GM18498 (cell line): ENCODE measurements around the gene ITPK1.
"Not testable (repeated sequence)": the region's sequence is repeated elsewhere in the genome, so short reads cannot be mapped to it uniquely, and the experiment has no call there.

Source experiments
- ATAC-seq: cut with Tn5 transposase; IDR thresholded peaks from one replicate; pipeline ENCODE4 v1.9.1; 2021; ENCODE audit warnings: mild to moderate bottlenecking, moderate library complexity; ENCODE audit not compliant: unreplicated experiment

The ITPK1 gene

DNA sequence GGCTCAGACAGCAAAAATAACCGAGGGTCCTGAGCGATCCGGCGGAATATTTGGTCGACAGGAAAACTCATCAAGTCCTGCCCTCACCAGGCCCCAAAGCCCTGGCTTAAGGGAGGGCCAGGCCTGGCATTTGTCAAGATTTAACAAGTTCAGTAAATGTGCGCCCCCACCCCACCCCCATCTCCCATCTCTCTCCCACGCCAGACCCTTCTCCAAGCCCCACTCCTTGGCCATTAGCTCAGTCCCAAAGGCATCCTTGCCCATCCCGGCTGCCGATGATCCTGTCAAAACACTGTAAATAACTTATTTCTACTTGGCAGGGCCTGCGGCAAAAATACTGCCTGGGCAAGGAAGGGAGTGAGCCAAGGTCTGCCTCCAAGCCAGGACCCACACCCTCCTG, 52.8 kb downstream of the ITPK1 start:
- ATAC-seq: no peak

DNA sequence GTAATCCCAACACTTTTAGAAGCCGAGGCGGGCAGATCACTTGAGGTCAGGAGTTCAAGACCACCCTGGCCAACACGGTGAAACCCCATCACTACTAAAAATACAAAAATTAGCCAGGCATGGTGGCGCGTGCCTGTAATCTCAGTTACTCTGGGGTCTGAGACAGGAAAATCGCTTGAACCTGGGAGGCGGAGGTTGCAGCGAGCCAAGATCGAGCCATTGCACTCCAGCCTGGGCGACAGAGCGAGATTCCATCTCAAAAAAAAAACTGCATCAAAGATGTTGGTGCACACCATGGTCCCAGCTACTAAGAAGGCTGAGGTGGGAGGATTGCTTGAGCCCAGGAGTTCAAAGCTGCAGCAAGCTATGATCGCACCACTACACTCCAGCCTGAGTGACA, 53.7 kb downstream of the ITPK1 start:
- not testable (repeated sequence) for ATAC-seq

DNA sequence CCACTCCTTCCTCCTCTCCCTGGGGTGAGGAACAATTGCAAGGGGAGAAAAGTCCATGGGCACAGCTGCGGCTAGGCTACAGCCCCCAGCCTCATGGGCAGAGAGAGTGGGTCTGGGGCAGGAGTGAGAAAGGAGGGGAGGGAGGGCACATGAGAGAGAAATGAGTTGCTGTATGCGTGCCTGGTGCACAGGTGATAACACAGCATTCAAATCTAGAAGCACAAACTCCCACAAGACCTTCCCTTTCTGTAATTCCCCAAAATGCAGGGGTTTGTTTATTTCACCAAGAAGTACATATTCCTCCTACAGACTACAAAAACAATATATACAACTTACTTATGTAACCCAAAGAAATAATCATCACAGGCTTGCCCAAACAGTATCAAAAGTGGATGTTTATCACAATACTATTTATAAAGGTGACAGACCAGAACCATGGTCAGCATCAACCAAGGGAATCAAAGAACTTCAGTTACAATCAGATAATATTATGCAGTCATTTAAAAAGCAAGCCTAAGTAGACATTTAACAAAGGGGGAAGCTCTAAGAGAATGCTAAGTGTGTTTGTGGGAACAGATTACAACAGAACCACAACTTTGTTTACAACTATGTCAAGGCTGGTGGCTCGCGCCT, 54.2 kb downstream of the ITPK1 start:
- no peak for ATAC-seq

DNA sequence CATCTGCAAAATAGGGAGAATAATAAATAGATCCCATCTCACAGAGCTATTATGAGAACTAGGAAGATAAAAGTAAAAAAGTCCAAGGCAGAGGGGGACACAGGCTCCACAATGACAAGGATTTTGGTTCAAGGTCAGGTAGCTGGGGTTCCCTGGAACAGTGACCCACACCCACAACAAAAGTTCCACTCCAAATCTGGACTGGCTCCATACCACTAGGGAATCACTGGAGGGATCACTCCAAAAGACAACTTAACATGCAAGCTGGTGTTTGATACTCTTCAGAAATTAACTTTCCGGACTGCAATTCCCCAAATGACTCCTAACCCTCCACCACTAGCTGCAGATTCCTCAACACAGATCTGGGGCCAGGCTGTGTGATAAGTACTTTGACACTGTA, 54.9 kb downstream of the ITPK1 start:
- no peak for ATAC-seq

DNA sequence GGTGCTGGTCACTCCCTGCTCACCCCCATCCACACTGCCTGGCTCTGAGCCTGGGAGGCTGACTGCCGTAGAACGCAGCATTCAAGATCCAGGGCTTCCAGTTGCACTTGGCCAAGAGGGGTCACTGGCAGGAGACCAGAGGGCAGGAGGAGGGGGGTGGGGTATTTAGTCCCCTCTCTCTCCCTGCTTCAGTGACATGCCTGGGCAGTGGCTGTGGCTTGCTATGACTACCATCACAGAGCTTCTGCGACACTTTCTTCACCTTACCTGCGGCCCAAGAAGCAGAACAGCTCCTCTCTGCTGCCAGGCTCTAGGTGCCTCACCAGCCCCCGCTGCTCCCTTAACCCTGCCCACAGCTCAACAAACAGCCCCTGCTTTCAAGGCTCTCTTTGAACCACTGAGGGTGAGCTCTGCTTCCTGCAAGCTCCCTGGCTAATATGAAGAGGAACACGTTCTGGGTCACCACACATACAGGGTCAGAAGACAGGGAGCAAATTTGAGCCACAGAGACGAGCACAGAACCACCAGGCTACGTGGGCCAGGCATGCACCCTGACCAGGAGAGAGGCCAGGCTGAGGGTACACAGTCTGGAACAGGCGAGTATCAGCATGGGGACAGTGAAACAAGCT, 55.7 kb downstream of the ITPK1 start:
- ATAC-seq: no peak

DNA sequence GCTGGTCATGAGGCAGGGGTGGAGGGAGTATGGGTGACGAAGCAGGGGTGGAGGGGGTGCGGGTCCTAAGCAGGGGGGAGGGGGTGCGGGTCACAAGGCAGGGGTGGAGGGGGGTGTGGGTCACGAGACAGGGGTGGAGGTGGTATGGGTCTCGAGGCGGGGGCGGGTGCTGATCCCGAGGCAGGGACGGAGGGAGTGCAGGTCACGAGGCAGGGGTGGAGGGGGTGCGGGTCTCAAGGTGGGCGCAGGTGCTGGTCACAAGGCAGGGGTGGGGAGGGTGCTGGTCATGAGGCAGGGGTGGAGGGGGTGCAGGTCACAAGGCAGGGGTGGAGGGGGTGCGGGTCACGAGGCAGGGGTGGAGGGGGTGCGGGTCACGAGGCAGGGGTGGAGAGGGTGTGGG, 56.5 kb downstream of the ITPK1 start:
- no peak for ATAC-seq

DNA sequence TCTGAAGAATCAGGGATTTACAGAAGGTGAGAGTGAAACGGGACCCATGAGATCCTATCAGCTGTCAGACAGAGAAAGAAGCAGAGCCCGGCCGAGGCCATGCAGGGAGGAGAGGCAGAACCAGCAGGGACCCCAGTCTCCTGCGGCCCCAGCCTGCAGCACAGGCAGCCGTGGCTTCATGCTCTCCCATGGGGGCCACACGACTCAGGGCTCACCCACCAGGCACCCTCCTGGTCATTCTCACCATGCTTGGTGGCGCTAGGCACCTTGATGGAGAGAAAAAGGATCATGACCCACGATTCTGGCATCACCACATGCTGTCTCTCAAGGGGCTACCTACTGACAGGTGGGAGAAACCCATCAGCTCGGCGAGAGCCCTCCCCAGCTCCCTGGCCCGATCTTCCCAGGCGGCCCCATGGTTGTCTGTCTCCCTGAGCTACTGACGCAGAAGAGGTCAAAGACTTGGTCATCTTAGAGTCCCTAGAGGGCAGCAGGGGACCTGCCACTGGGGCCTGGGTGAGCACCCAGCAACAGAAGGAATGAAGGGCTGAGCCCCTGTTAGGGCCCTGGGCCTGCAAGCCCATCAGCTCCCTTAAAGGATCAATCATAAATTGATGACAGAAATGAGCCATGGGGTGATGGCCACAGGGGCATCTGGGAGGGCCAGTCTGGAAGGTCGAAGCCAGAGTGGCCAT, 58.0 kb downstream of the ITPK1 start:
- no peak for ATAC-seq

DNA sequence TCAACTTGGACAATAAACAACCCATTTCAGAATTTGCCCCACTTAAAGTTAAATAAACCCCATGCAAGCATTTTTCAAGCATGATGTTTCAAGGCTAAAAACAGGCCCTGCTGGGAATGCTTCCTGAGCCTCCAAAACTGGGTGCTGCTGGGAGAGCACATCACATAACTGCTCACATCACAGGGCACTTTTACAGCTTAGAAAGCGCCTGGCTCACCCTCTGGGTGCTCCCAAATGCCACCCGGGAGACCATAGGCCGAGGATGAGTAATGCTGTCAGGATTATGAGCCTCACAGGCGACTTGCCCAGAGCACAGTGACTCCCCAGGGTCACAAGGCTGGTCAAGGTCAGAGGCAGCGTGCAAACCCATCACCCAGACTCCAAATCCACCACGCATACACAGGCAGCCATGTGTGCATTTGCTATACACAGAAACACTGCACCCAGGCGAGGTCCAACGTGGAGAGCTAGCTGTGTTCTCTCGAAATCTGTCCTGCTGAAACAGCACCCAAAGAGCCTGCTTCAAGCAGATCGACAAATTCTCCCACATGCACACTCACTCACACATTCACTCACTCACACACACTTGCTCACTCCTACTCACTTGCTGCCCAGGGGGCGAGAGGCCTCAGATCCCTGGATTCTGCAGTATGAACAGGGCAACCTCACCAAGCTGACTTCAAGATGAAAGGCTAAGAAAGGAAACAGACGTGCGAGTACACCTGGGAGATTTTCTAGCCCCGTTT, 58.7 kb downstream of the ITPK1 start:
- ATAC-seq: no peak

DNA sequence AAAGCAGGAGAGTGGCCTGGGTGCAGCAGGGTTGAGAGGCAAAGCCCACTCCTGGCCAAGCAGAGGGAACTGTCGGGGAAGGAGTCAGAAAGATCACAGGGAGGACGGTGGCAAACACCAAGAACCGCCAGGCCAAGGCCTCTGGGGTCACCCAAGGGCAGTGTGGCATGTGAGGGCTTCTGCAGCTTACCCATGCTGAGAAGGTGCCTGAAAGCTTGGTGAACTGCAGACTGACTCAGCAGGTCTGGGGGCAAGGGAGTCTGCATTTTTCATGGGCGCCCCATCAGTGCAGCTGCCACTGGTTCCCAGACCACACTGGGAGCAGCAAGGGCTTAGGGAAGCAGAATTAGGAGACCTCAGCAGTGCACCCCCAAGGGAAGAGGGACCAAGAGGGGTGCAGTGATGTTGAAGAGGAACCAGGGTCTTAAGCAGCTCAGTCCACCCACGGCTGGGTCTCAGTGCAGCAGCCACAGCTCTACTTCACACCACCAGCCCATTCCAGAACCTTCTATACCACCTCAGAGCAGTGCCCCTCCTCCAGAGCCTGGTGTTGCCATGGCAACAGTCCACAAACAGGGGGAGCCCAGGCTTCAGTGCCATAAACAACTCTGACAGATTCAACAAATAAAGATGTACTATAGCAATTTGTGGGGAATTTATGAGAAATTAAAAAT, 59.4 kb downstream of the ITPK1 start:
- ATAC-seq: no peak

DNA sequence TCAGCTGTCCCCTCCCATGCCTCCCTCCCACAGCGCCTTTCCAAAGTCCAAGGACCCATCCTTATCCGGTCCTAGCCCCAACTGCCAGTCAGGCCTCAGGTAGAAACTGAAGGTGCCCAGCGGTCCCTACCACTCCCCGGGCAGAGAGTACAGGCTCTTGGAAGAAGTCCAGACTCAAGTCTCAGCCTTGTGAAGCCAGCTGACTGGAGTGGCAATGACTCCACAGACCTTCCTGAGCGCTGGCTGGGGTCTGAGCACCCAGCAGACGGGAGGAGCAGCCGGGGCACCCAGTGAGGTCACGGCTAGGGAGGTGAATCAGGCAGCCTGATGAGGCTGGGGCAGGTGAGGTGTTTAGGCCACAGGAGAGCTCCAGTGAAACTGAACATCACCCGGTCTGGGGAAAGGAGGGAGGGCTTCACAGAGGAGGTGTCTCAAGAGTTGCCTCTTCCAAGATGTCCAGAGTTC, 60.0 kb downstream of the ITPK1 start:
- no peak for ATAC-seq

DNA sequence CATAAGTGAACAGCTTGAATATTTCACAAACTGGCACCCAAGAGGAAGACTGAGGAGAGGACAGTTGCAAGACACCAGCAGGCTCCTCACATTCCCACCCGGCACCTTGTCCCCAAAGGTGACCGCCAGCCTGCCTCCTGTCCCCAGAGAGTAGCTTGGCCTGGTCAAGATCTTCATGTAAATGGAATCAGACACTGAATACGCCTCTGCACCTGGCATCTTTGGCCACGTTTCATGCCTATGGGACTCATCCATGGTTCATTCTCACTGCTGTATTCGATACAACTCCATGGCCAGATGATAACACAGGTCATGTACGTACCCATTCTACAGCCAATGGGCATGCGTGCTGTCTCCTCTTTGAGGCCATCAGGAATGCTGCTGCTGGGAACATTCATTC, 60.8 kb downstream of the ITPK1 start:
- no peak for ATAC-seq

DNA sequence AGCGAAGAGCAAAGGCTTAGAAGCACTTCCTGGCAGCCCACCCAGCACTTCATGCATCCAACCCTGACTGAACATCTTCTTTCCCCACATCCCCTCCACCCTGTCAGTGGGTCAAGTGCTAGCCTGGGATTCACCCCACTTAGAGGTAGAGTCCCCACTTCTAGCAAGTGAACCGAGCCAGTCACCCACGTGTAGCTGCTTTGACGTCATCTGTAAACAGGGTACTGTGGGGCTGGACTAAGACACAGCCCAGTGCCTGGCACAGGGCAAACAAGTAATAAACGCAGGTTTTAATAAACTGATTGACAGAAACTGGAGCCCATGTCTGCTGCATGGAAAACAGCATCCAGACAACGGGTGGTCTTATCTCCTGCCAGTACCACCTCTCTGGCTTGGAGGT, 61.7 kb downstream of the ITPK1 start:
- no peak for ATAC-seq

DNA sequence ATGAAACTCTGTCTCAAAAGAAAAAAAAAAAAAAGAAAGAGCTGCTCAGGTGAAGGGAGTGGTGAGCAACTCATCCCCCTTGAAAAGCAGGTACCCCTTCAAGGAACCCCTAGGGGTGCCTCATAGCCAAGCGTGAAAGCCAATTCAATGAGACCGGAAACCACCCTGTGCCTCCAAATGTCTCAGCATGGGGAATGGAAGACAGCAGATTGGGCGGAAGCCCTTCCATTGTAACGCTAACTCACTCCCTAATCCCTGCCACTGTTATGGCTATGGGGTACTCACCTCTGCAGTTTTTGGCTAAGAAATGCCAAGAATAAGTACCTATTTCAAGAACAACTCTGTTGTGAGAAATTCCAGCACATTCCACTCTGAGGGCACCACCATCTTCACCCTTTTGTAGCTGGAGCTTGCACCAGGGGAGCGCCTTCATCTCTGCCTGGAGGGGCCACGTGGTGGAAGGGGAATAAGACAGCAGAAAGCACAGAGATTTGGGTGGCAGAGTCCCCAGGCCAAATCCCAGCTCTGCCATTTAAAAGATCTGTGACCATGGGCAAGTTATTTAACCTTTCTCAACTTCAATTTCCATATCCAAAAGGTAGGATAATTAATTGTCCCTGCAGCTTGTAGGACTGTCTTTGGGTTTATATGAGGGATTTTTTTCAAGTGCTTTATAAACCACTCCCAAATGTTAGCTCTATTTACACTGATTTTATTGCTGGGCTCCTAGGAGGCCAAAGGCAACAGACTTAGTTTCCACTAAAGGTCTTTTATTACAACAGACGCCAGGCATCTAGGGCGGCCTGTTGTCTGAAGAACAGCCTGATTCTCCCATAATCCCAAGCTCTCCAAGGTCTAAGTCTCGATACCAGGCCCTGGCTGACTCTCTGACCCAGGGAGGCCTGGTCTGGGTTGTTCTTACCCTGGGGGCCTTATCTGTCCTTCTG, 63.9 kb downstream of the ITPK1 start:
- no peak for ATAC-seq

DNA sequence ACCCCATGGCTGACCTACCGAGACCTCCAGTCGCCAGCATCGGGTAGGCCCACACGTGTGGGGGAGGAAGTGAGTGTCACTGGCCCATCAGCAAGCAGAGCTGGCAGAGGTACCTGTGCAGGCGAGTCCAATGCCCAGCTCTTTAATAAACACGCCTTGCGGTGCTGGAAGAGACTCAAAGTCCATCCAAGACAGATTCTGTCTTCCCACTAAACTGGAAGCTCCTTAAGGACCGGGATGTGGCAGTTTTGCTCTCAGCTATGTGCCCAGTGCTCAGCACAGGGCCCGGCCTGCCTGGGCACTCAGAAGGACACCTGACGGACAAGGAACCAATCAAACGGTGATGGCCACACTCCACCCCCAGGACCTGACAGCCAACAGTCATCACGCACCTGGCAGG, 65.0 kb downstream of the ITPK1 start:
- no peak for ATAC-seq

DNA sequence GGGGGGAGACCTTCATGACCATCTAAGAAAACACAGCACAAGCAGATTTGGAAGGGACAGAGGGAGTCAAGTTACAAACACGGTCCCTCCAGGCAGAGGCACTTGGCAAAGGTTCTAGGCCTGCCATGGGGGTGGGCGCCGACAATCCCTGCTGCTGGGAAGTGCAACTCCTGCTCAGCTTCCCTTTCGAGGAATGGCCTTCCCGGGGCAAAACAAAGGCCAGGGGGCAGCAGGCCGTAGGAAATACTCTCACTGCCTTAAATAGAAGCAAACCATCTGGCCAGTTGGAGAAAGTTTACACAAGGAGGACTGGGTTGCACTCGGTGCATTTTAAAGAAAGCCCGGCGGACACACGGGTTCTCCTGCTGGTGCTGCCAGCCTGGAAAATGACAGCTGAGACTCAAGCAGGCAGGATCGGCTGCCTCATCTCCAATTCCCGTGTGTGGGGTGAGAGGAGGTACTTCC, 65.8 kb downstream of the ITPK1 start:
- ATAC-seq: no peak

DNA sequence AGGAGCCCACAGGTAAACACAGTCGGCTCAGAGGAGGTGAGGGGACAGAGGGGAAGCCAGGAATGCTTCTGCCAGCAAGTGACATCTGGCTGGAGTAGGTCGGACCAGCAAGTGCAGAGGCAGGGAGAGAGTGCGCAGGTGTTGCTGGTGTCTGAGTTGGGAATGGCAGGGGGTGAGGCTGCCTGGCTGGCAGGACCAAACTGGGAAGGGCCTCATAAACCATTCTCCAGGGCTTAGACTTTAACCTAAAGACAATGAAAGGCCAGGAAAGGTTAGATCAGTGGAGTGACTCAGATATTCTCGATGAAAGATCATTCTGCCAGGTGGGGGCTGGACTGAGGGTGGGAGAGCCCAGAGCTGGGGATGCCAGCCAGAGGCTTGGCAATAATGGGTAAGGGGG, 66.4 kb downstream of the ITPK1 start:
- no peak for ATAC-seq

DNA sequence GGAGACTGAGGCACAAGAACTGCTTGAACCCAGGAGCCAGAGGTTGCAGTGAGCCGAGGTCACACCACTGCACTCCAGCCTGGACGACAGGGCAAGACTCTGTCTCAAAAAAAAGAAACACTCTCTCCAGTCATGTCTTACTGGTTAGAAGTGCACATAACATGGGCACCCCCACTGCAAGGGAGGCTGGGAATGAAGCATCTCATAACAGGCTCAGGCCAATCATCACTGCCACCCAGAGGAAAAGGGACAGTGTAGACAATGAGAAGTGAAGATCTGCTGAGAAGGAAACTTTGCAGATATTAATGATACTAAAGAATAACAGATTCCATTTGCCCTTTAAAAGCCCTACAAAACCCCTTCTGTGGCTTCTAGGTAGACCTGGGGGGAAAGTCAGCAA, 66.9 kb downstream of the ITPK1 start:
- ATAC-seq: no peak

DNA sequence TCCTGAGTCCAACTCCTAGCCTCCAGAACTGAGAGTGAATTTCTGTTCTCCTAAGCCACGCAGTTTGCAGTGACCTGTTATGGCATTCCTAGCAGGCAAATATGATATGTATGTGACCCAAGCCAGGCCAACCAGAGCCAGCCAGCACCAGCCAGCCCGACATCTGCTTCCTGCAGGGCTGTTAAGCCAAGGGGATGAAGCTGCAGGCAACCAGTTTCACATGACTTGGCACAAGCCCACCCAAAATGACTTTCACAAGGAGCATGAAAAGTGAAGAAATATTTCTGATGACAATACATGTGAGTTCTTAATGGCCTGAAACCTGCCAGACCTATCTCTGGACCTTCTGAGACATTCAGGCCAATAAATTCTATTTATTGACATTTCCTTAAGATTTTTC, 68.1 kb downstream of the ITPK1 start:
- no peak for ATAC-seq

DNA sequence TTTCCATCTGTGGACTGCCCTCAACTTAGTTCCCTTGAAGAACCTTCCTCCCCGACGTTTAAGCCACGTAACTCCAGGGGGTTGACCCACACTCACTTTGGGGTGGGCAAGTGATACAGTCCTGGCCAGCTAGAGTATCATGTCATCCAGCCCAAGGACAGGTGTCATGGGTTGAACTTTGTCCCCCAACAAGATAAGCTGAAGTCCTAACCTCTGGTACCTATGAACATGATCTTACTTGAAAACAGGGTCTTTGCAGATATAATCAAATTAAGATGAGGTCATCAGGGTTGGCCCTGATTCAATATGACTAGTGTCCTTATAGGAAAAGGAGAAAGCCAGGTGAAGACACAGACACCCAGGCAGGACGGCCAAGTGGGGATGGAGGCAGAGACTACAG, 68.6 kb downstream of the ITPK1 start:
- no peak for ATAC-seq

DNA sequence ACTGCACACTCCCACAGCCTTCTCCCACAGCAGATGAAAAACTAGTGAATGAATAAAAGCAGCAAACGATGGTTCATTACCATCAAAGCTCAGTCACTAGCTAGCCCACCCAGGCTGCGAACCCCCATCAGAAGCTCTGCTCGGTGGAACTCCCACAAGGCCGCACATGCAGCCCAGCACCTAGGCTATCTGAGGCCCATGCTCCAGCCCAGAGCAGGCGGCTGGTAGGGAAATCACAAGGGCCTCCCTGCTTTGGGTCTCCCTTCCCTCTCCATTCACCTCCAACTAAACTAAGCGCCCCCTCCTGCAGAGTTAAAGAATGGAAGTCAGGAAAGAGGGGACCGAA, 69.0 kb downstream of the ITPK1 start:
- ATAC-seq: no peak
